Stomach (tissue), 4 donors: ENCODE measurements around the gene FREM2.

Experiments
- EP300 ChIP-seq: sonication (generic); formaldehyde crosslinking; IDR thresholded peaks from one replicate; pipeline ENCODE4 v1.6.1; 2017; ENCODE audit warnings: antibody characterized with exemption
- TF ChIP-seq, protein P1 (sequence below), 7 experiments: fragments of 450-650 bp in 4 of 7; fragments of 200-600 bp in 3 of 7; sonication (generic) in 3 of 7; IDR thresholded peaks; one replicate each; pipeline ENCODE4 v1.5.1; 2016 to 2019; ENCODE audit warnings: antibody characterized with exemption in 7 of 7, control low read depth in 2 of 7, mild to moderate bottlenecking in 1 of 7

DNA sequence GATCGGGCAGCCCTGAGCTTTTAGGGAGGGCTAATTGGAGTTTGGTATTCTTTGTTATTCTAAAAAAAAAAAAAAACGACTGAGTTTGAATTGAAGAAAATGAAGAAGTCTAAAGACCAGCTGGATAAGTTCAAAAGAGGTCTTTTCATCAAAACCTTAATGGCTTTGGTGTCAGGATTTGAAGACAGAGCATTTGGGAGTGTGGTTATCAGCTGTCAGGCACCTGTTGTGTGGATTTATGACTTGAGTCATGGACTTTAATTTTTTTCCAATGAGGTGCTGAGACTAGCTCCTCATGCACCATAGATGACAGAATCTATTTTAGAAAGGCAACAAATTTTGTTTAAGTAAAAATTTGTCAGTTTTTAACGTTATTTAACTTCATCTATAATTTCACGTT is 72.5 kb downstream of the FREM2 start:
- TF ChIP-seq, protein P1, sequence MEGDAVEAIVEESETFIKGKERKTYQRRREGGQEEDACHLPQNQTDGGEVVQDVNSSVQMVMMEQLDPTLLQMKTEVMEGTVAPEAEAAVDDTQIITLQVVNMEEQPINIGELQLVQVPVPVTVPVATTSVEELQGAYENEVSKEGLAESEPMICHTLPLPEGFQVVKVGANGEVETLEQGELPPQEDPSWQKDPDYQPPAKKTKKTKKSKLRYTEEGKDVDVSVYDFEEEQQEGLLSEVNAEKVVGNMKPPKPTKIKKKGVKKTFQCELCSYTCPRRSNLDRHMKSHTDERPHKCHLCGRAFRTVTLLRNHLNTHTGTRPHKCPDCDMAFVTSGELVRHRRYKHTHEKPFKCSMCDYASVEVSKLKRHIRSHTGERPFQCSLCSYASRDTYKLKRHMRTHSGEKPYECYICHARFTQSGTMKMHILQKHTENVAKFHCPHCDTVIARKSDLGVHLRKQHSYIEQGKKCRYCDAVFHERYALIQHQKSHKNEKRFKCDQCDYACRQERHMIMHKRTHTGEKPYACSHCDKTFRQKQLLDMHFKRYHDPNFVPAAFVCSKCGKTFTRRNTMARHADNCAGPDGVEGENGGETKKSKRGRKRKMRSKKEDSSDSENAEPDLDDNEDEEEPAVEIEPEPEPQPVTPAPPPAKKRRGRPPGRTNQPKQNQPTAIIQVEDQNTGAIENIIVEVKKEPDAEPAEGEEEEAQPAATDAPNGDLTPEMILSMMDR (IDR thresholded peaks at IDR 0.05): no peak
- no peak for TF ChIP-seq EP300
